OCI-LY1 (cell line): ENCODE results near the gene SLC6A18.
"Not testable (repeated sequence)": the region's sequence is repeated elsewhere in the genome, so short reads cannot be mapped to it uniquely, and the experiment has no call there.

ENCODE experiments used
- EZH2 ChIP-seq: fragments of 200-600 bp; sonication (generic), shearing (Covaris generic); IDR thresholded peaks from 2 replicates; pipeline ENCODE4 v1.8.0; 2017; ENCODE audit warnings: borderline replicate concordance, mixed run types, mild to moderate bottlenecking, antibody characterized with exemption, low read length, moderate library complexity, mixed read lengths
- TF ChIP-seq, protein P1 (sequence below): fragments of 200-600 bp; sonication (generic), shearing (Covaris generic); IDR thresholded peaks from 2 replicates; pipeline ENCODE4 v1.5.1; 2017; ENCODE audit warnings: mild to moderate bottlenecking, antibody characterized with exemption, low read length, moderate library complexity, mixed read lengths

DNA sequence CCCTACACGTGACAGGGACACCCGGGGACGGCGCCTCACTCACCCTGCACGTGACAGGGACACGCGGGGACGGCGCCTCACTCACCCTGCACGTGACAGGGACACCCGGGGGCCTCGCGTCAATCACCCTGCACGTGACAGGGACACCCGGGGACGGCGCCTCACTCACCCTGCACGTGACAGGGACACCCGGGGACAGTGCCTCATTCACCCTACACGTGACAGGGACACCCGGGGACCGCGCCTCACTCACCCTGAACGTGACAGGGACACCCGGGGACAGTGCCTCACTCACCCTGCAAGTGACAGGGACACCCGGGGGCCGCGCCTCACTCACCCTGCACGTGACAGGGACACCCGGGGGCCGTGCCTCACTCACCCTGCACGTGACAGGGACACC, 64.4 kb downstream of the SLC6A18 start:
- TF ChIP-seq EZH2: not testable (repeated sequence)
- TF ChIP-seq, protein P1, sequence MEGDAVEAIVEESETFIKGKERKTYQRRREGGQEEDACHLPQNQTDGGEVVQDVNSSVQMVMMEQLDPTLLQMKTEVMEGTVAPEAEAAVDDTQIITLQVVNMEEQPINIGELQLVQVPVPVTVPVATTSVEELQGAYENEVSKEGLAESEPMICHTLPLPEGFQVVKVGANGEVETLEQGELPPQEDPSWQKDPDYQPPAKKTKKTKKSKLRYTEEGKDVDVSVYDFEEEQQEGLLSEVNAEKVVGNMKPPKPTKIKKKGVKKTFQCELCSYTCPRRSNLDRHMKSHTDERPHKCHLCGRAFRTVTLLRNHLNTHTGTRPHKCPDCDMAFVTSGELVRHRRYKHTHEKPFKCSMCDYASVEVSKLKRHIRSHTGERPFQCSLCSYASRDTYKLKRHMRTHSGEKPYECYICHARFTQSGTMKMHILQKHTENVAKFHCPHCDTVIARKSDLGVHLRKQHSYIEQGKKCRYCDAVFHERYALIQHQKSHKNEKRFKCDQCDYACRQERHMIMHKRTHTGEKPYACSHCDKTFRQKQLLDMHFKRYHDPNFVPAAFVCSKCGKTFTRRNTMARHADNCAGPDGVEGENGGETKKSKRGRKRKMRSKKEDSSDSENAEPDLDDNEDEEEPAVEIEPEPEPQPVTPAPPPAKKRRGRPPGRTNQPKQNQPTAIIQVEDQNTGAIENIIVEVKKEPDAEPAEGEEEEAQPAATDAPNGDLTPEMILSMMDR: not testable (repeated sequence)
